Mucosa of stomach (tissue), 1 donor: ENCODE results near the gene ROCK2.
"Not testable (repeated sequence)": the region's sequence is repeated elsewhere in the genome, so short reads cannot be mapped to it uniquely, and the experiment has no call there.

Experiments used
- H3K27me3 ChIP-seq: one replicate; pipeline ENCODE4 v1.7.0; 2013; ENCODE audit warnings: mild to moderate bottlenecking, low read length; ENCODE audit not compliant: control insufficient read depth, insufficient read depth
- H3K36me3 ChIP-seq: one replicate; pipeline ENCODE4 v1.7.0; 2013; ENCODE audit warnings: low read length; ENCODE audit not compliant: control insufficient read depth, insufficient read depth
- H3K4me1 ChIP-seq: one replicate; pipeline ENCODE4 v1.7.0; 2013; ENCODE audit warnings: mild to moderate bottlenecking, low read length; ENCODE audit not compliant: control insufficient read depth, insufficient read depth
- H3K4me3 ChIP-seq: one replicate; pipeline ENCODE4 v1.7.0; 2013; ENCODE audit warnings: low read length
- H3K9ac ChIP-seq: one replicate; pipeline ENCODE4 v1.7.0; 2013; ENCODE audit warnings: mild to moderate bottlenecking, low read length, moderate library complexity
- H3K9me3 ChIP-seq: one replicate; pipeline ENCODE4 v1.7.0; 2013; ENCODE audit warnings: mild to moderate bottlenecking, low read length, moderate library complexity; ENCODE audit not compliant: control insufficient read depth
- donor health status: Pancreatic carcinoma.

The ROCK2 gene

GRCh38 chr2:11231193-11231592 is 113.2 kb downstream of the ROCK2 start:
- not testable (repeated sequence) for H3K9ac ChIP-seq, H3K27me3 ChIP-seq, H3K9me3 ChIP-seq, H3K4me1 ChIP-seq, H3K4me3 ChIP-seq, H3K36me3 ChIP-seq

DNA sequence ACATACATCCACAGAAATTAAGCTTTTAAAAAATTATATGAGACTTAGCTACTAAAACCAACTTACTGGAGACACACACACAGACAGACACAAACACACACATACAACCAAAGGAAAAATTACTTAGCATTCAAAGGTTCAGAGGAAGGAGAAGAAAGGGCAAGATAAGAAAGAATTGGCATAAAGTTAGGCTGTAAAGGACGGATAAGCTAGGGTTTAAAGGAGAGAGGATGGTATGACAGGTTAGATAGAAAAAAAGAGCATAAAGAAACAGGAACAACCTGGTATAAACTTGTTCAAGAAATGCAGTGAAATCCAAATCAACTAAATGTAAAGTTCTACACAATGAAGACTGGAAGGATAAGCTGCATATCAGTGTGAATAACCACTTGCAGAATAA is 115.7 kb downstream of the ROCK2 start:
- Histone ChIP-seq H3K9ac (no peak overlapping the region), H3K9me3 (no peaks in the 10 kb centered on the region), H3K27me3 (no peaks in the 10 kb centered on the region), H3K4me3 (no peak overlapping the region), H3K36me3 (no peaks in the 10 kb centered on the region), H3K4me1 (no peaks in the 10 kb centered on the region)

GRCh38 chr2:11227595-11227994 is 116.8 kb downstream of the ROCK2 start:
- Histone ChIP-seq H3K36me3 (no peaks in the 10 kb centered on the region), H3K27me3 (no peaks in the 10 kb centered on the region), H3K4me3 (no peak overlapping the region), H3K4me1 (no peaks in the 10 kb centered on the region), H3K9me3 (no peaks in the 10 kb centered on the region), H3K9ac (no peak overlapping the region)

DNA sequence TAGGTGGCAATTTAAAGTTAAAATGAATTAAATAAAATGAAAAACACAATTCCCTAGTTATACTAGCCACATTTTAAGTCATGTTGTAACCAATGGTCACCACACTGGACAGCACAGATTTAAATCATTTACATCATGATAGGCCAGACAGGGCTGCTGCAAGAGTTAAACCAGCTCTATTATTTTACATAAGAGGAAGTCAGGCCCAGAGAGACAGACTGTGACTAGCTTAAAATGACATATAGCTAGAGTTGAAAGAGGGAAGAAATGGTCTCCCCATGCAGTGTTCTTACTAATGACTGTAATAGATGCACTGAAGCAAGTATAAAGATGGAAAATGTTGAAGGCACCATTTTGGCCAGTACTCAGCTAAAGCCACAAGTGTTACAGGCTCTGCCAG is 119.5 kb downstream of the ROCK2 start:
- Histone ChIP-seq H3K4me1 (no peaks in the 10 kb centered on the region), H3K9me3 (no peaks in the 10 kb centered on the region), H3K36me3 (no peaks in the 10 kb centered on the region), H3K27me3 (no peaks in the 10 kb centered on the region), H3K4me3 (no peak overlapping the region), H3K9ac (no peak overlapping the region)

DNA sequence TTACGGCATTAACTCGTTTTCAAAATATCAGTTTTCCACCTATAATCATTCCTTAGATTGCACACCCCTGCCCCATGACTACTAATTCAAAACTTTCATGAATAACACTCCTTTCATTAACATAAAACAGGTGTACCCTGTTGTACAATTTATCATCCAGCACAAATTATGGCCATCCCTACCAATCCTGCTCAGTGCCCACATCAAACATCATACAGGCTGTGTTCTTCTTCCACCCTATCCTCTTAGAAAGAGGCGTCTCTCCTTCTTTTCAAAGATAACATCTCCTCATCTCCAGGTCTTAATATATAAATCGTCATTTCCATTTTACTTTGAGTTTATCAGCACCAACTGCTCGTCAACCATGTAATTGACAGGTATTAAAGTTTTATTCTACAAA is 121.6 kb downstream of the ROCK2 start:
- Histone ChIP-seq H3K27me3 (no peaks in the 10 kb centered on the region), H3K9ac (no peak overlapping the region), H3K4me3 (no peak overlapping the region), H3K4me1 (no peaks in the 10 kb centered on the region), H3K36me3 (no peaks in the 10 kb centered on the region), H3K9me3 (no peaks in the 10 kb centered on the region)

DNA sequence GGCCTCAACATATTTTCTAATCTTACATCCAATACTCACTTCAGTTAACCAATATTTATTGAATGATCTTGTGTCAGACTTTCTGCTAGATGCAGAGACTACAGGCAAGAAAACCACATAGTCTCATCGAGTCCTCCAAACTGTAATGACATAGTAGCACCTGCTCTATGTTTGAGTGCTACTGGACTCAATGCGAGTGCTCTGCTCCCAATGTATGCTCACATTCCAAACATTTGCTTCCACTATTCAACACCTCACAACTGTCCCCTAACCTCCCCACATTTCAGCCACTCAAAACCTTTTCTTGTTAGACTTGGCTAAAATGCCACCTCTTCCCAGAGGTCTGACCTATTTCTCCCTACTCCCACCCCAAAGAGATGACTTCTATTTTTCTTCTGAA is 124.0 kb downstream of the ROCK2 start:
- Histone ChIP-seq H3K9ac (no peak overlapping the region), H3K27me3 (no peaks in the 10 kb centered on the region), H3K4me1 (no peaks in the 10 kb centered on the region), H3K9me3 (no peaks in the 10 kb centered on the region), H3K4me3 (no peak overlapping the region), H3K36me3 (no peaks in the 10 kb centered on the region)

DNA sequence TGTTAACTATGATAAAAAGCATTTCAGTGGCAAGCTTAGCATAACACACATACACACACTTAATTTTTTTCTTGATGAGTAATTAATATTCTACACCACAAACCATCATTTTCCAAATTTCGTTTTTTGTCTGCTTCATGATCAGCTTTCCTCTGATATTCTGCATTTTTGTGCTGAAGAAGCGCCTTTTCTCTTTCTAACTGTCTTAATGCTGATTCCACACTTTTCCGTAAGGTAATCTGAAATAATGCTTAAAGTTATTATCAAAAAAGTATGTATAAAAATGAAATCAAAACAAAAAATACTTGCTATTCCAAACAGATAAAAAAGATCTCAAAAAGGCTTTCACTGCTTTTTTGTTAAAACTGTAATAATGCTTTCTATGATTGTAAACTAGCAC is 129.0 kb downstream of the ROCK2 start:
- no peak overlapping the region for H3K9ac ChIP-seq
- no peaks in the 10 kb centered on the region for H3K36me3 ChIP-seq
- no peaks in the 10 kb centered on the region for H3K9me3 ChIP-seq
- H3K4me1 ChIP-seq: no peaks in the 10 kb centered on the region
- no peak overlapping the region for H3K4me3 ChIP-seq
- H3K27me3 ChIP-seq: no peaks in the 10 kb centered on the region

- H3K9me3 ChIP-seq: no peaks in the 10 kb centered on the region
- no peaks in the 10 kb centered on the region for H3K36me3 ChIP-seq
- H3K4me3 ChIP-seq: no peak overlapping the region
- H3K27me3 ChIP-seq: no peaks in the 10 kb centered on the region
- no peak overlapping the region for H3K9ac ChIP-seq
- H3K4me1 ChIP-seq: no peaks in the 10 kb centered on the region
Observed at GRCh38 chr2:11214770-11215169, 129.7 kb downstream of the ROCK2 start.

DNA sequence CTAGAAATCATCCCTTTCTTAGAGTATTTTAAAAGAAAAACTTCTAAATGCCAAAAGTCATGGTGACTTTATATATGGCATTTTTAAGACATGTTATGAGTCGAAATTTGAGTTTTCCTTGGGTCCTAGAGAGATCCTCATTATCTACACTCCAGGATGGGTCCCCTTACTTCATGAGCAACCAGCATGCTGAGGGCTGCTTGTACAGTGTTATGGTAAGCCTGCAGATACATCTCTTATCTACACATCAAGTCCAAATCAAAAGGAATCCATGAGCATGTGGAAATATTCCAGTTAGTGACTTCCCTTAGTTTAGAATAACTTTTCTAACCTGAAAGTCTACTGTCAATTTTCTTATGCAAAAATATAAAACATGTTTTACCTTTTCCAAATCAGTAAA is 130.5 kb downstream of the ROCK2 start:
- no peaks in the 10 kb centered on the region for H3K4me1 ChIP-seq
- no peak overlapping the region for H3K9ac ChIP-seq
- no peaks in the 10 kb centered on the region for H3K27me3 ChIP-seq
- no peaks in the 10 kb centered on the region for H3K36me3 ChIP-seq
- H3K9me3 ChIP-seq: no peaks in the 10 kb centered on the region
- no peak overlapping the region for H3K4me3 ChIP-seq

DNA sequence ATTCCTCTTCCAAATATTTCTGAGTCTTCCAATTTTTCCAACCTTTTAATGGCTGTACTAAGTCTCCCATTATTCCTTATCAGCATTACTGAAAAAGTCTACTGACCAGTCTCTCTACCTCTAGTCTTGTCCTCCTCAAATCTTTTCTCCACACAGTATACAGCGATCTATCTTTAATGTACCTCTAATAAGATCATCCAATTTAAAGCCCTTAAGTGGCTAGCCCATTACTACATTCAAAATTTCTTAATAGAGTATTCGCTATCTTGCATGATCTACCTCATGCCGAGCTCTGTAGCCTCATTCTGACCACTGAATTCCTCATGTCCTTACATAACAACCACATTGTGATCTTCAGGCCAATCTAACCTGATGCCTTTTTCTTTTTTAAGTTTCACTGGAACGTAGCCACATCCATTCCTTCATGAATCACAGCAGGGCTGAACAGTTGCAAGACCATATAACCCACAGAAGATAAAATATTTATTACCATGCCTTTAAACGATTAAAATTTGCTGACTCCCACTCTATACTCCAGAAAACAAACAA is 131.3 kb downstream of the ROCK2 start:
- Histone ChIP-seq H3K9me3 (no peaks in the 10 kb centered on the region), H3K4me1 (no peaks in the 10 kb centered on the region), H3K36me3 (no peaks in the 10 kb centered on the region), H3K4me3 (no peak overlapping the region), H3K9ac (no peak overlapping the region), H3K27me3 (no peaks in the 10 kb centered on the region)

DNA sequence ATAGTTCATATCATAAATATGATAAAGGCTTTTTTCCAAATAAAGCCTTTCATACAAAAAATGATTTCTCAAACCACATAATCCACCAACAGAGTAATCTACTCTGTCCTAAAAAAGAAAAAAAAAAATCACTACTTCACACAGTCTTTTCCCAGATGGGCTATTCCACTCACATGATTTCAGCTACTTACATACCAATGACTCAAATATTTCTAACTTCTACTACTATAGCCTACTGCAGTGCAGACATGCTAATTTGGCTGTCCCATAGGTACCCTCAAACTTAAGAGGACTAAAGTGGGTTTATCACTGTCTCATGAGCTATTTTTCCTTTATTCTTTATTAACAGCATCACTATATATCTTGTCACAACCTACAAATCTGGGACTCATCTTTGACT is 131.8 kb downstream of the ROCK2 start:
- H3K4me3 ChIP-seq: no peak overlapping the region
- no peaks in the 10 kb centered on the region for H3K36me3 ChIP-seq
- H3K9ac ChIP-seq: no peak overlapping the region
- no peaks in the 10 kb centered on the region for H3K4me1 ChIP-seq
- no peaks in the 10 kb centered on the region for H3K27me3 ChIP-seq
- H3K9me3 ChIP-seq: no peaks in the 10 kb centered on the region

DNA sequence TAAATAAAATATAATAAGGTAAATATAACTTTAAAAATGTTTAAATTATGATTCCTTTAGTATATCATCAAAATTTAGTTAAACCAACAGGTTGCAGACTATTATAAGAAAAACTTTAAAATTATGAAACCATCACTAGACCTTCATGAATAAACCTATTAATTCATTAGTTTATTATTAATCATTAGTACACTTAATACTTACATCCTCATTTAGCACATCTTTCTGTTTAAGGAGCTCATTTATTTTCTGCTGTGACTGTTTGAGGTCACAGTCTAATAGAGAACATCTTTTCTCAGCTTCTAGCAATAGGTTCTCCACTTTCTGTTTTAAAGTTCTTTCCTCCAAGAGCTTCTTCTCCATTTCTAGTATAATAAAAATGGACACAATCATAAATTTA is 136.4 kb downstream of the ROCK2 start:
- no peak overlapping the region for H3K9ac ChIP-seq
- no peaks in the 10 kb centered on the region for H3K27me3 ChIP-seq
- H3K9me3 ChIP-seq: no peaks in the 10 kb centered on the region
- no peaks in the 10 kb centered on the region for H3K4me1 ChIP-seq
- no peak overlapping the region for H3K4me3 ChIP-seq
- no peaks in the 10 kb centered on the region for H3K36me3 ChIP-seq

- Histone ChIP-seq H3K4me1 (no peaks in the 10 kb centered on the region), H3K9me3 (no peaks in the 10 kb centered on the region), H3K27me3 (no peaks in the 10 kb centered on the region), H3K4me3 (no peak overlapping the region), H3K36me3 (no peaks in the 10 kb centered on the region), H3K9ac (no peak overlapping the region)
Observed at GRCh38 chr2:11203480-11203879, 141.0 kb downstream of the ROCK2 start.
